HUES48 (cell line): Measurements from ENCODE around the gene LIPT2.
"Not testable (repeated sequence)": the region's sequence is repeated elsewhere in the genome, so short reads cannot be mapped to it uniquely, and the experiment has no call there.

Experiments used
- H3K27ac ChIP-seq: one replicate; pipeline ENCODE4 v1.7.0; 2013; ENCODE audit warnings: low read depth, low read length, inconsistent platforms
- H3K27me3 ChIP-seq: 2 replicates; pipeline ENCODE4 v1.6.1; 2013; ENCODE audit warnings: mild to moderate bottlenecking, low read length; ENCODE audit not compliant: control insufficient read depth, insufficient read depth
- H3K36me3 ChIP-seq: 2 replicates; pipeline ENCODE4 v1.6.1; 2013; ENCODE audit warnings: low read length; ENCODE audit not compliant: control insufficient read depth, insufficient read depth
- H3K4me1 ChIP-seq: 2 replicates; pipeline ENCODE4 v1.6.1; 2013; ENCODE audit warnings: mild to moderate bottlenecking, low read length; ENCODE audit not compliant: control insufficient read depth, insufficient read depth
- H3K4me3 ChIP-seq: 2 replicates; pipeline ENCODE4 v1.5.1; 2013; ENCODE audit warnings: mild to moderate bottlenecking, low read depth, low read length
- H3K9ac ChIP-seq: 2 replicates; pipeline ENCODE4 v1.6.1; 2013; ENCODE audit warnings: mild to moderate bottlenecking, low read depth, low read length, moderate library complexity
- H3K9me3 ChIP-seq: 2 replicates; pipeline ENCODE4 v1.6.1; 2013; ENCODE audit warnings: low read length; ENCODE audit not compliant: control insufficient read depth, insufficient read depth

LIPT2 gene

GRCh38 chr11:74492974-74493790 is at the start of gene LIPT2:
TSS of gene LIPT2 (minus strand) at chr11:74493724. CDS start at chr11:74493703, 21 bp downstream.
- Histone ChIP-seq H3K9me3 (no peaks in the 10 kb centered on the region), H3K4me3 (peak within 1 kb of the TSS; percentile 77), H3K36me3 (no peaks in the 10 kb centered on the region), H3K4me1 (peaks cover 7% of the 10 kb centered on the region), H3K27ac (peak within 1 kb of the TSS; percentile 98), H3K9ac (peak within 1 kb of the TSS; percentile 93), H3K27me3 (no peaks in the 10 kb centered on the region)

GRCh38 chr11:74541466-74541865 is 47.9 kb upstream of the LIPT2 start:
- Histone ChIP-seq H3K27ac (no peak overlapping the region), H3K4me1 (no peaks in the 10 kb centered on the region), H3K27me3 (no peaks in the 10 kb centered on the region), H3K9ac (no peak overlapping the region), H3K36me3 (no peaks in the 10 kb centered on the region), H3K4me3 (no peak overlapping the region), H3K9me3 (peaks cover 38% of the 10 kb centered on the region)

- H3K27me3 ChIP-seq = no peaks in the 10 kb centered on the region
Observed at GRCh38 chr11:74540270-74540669, 46.7 kb upstream of the LIPT2 start.

GRCh38 chr11:74538680-74539079 is 45.2 kb upstream of the LIPT2 start:
- Histone ChIP-seq H3K36me3 (no peaks in the 10 kb centered on the region), H3K9ac (no peak overlapping the region), H3K27me3 (no peaks in the 10 kb centered on the region), H3K4me3 (no peak overlapping the region), H3K9me3 (peaks cover 21% of the 10 kb centered on the region), H3K4me1 (peaks cover 5% of the 10 kb centered on the region; the same call in 1 of the 2 replicates), H3K27ac (no peak overlapping the region)

More at GRCh38 chr11:74540270-74540669, 46.7 kb upstream of the LIPT2 start:
- Histone ChIP-seq H3K27ac (no peak overlapping the region), H3K4me1 (no peaks in the 10 kb centered on the region), H3K9me3 (peaks cover 36% of the 10 kb centered on the region), H3K4me3 (no peak overlapping the region), H3K36me3 (no peaks in the 10 kb centered on the region), H3K9ac (no peak overlapping the region)

- H3K4me1 ChIP-seq = peaks cover 5% of the 10 kb centered on the region; the same call in 1 of the 2 replicates
Observed at GRCh38 chr11:74535371-74536160, 42.0 kb upstream of the LIPT2 start.

GRCh38 chr11:74534946-74535275 is 41.4 kb upstream of the LIPT2 start:
- not testable (repeated sequence) for H3K9me3 ChIP-seq, H3K4me3 ChIP-seq, H3K9ac ChIP-seq, H3K4me1 ChIP-seq, H3K27ac ChIP-seq, H3K27me3 ChIP-seq, H3K36me3 ChIP-seq

More at GRCh38 chr11:74535371-74536160, 42.0 kb upstream of the LIPT2 start:
- Histone ChIP-seq H3K4me3 (no peak overlapping the region), H3K27ac (no peak overlapping the region), H3K9ac (no peak overlapping the region), H3K9me3 (peaks cover 6% of the 10 kb centered on the region; the same call in 1 of the 2 replicates), H3K36me3 (no peaks in the 10 kb centered on the region), H3K27me3 (no peaks in the 10 kb centered on the region)

GRCh38 chr11:74534216-74534945 is 40.9 kb upstream of the LIPT2 start:
- Histone ChIP-seq H3K4me3 (no peak overlapping the region), H3K27me3 (no peaks in the 10 kb centered on the region), H3K9ac (no peak overlapping the region), H3K27ac (no peak overlapping the region), H3K36me3 (no peaks in the 10 kb centered on the region), H3K4me1 (peaks cover 5% of the 10 kb centered on the region; the same call in 1 of the 2 replicates), H3K9me3 (no peaks in the 10 kb centered on the region)

GRCh38 chr11:74533421-74533820 is 39.9 kb upstream of the LIPT2 start:
- H3K9me3 ChIP-seq = no peaks in the 10 kb centered on the region
- no peaks in the 10 kb centered on the region for H3K27me3 ChIP-seq
- no peak overlapping the region for H3K27ac ChIP-seq
- no peaks in the 10 kb centered on the region for H3K36me3 ChIP-seq
- no peak overlapping the region for H3K4me3 ChIP-seq
- H3K4me1 ChIP-seq = peaks cover 5% of the 10 kb centered on the region; the same call in 1 of the 2 replicates
- H3K9ac ChIP-seq = no peak overlapping the region

- no peaks in the 10 kb centered on the region for H3K36me3 ChIP-seq
- no peak overlapping the region for H3K27ac ChIP-seq
- no peak overlapping the region for H3K9ac ChIP-seq
- no peaks in the 10 kb centered on the region for H3K27me3 ChIP-seq
- H3K4me1 ChIP-seq = peaks cover 5% of the 10 kb centered on the region; the same call in 1 of the 2 replicates
- H3K4me3 ChIP-seq = no peak overlapping the region
- no peaks in the 10 kb centered on the region for H3K9me3 ChIP-seq
Observed at GRCh38 chr11:74532501-74533246, 39.1 kb upstream of the LIPT2 start.

GRCh38 chr11:74524978-74525377 is 31.5 kb upstream of the LIPT2 start:
- Histone ChIP-seq H3K27ac (no peak overlapping the region), H3K9me3 (no peaks in the 10 kb centered on the region), H3K9ac (no peak overlapping the region), H3K4me1 (no peaks in the 10 kb centered on the region), H3K27me3 (no peaks in the 10 kb centered on the region), H3K36me3 (no peaks in the 10 kb centered on the region), H3K4me3 (no peak overlapping the region)
